ENCODE results near the gene SMIM29.

DNA sequence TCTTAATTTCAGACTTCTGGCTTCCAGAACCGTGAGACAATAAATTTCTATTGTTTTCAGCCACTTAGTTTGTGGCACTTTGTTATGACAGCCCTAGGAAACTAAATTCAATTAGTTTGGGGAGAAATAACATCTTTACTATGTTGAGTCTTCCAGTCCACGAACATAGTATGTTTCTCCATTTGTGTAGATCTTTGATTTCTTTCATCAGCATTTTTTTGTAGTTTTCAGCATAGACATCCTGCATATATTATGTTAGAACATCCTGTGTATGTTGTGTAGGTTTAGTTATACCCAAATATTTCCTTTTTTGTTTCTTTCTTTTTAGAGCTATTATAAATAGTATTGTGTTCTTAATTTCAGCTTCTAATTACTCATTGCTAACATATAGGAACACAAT, 30.1 kb downstream of the SMIM29 start:
- TF ChIP-seq, protein P1, sequence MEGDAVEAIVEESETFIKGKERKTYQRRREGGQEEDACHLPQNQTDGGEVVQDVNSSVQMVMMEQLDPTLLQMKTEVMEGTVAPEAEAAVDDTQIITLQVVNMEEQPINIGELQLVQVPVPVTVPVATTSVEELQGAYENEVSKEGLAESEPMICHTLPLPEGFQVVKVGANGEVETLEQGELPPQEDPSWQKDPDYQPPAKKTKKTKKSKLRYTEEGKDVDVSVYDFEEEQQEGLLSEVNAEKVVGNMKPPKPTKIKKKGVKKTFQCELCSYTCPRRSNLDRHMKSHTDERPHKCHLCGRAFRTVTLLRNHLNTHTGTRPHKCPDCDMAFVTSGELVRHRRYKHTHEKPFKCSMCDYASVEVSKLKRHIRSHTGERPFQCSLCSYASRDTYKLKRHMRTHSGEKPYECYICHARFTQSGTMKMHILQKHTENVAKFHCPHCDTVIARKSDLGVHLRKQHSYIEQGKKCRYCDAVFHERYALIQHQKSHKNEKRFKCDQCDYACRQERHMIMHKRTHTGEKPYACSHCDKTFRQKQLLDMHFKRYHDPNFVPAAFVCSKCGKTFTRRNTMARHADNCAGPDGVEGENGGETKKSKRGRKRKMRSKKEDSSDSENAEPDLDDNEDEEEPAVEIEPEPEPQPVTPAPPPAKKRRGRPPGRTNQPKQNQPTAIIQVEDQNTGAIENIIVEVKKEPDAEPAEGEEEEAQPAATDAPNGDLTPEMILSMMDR (optimal IDR thresholded peaks at IDR 0.05 in 1 of 3, IDR thresholded peaks at IDR 0.05 in 1 of 3, conservative IDR thresholded peaks at IDR 0.05 in 1 of 3; ENCODE audit: extremely low read depth in 1 of 3, insufficient read depth in 2 of 3, low read length in 3 of 3), result no peak
- TF ChIP-seq EZH2 (IDR thresholded peaks at IDR 0.05; ENCODE audit: low read length), result no peak
